GM21786 (cell line): ENCODE results near the gene OCSTAMP.
A peak's percentile ranks its signal among the peaks of the same experiment; 100 is the strongest.

Experiments
- ATAC-seq: cut with Tn5 transposase; IDR thresholded peaks from one replicate; pipeline ENCODE4 v1.9.1; 2021; ENCODE audit not compliant: unreplicated experiment

Gene OCSTAMP

DNA sequence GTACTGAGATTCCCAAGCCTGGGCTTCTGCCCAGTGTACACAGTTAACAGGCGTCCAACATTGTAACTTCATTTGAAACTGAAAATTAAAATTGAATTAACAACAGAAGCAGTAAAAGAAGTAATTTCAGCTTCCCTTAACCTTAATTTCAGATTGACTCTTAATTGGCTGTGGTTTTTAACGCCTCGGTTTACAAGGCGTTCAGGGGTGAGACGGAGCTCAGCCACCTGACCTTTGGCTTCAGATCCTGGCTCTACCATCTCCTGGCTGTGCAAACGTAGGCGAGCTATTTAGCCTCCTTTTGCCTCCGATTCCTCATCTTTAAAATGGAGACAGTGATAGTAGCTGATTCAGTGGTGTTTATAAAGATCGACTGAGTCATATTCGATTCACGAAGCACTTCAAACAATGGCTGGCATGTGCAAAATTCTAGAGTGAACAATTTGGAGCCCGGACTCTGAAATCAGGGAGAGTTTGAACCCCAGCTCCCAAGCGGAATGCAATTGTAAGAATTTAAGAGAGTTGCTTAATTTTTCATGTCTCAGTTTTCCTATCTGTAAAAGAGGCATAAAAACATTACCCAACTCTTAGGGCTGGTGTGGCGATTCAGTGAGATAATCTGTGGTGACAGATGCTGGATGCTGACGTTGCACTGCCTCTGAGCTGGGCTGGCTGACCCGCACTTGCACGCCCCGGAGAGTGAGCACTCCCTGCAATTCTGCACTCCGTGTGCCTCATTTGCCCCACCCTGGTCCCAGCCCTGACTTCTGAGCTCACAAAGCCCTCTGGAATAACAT lies 23.5 kb upstream of the OCSTAMP start:
- ATAC-seq: no peak

GRCh38 chr20:46573234-46573633 lies 22.8 kb upstream of the OCSTAMP start:
- no peak for ATAC-seq

- no peak for ATAC-seq
These were observed 22.3 kb upstream of the OCSTAMP start for GRCh38 chr20:46572790-46573189.

DNA sequence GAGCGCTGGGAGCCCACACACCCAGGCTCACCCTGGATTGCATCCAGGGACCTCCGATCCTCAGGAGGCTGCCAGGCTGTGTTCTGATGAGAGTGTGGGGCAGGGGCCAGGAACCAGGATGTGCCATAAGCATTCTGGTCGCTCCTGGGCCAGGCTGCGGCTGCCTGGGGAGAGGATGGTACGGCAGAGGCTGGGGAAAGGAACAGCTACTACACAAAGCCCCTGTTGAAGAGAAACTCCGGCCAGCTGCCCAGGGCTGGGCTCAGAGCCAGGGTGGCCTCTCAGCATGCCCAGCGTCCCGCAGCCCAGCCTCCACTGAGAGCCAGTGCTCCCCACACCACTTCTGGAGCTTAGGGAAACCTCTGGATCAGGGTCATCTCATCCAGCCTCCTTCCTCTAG lies 21.7 kb upstream of the OCSTAMP start:
- no peak for ATAC-seq

DNA sequence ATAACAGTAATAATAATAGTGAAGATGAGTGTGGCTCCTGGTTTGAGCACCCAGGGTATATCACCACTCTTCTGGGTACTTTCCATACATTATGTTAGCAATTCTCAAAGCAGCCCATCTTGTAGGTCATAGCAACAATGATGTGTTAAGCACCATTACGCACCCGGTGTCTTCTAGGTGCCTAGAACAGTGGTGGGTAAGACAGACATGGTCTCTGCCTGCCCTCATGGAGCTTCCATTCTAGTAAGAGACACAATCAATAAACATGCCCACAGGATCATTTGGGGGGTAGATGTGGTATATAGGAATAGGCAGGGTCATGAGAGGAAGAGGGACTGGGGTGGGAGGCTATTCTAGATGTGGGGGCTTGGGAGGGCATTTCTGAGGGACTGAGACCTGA lies 21.0 kb upstream of the OCSTAMP start:
- no peak for ATAC-seq

DNA sequence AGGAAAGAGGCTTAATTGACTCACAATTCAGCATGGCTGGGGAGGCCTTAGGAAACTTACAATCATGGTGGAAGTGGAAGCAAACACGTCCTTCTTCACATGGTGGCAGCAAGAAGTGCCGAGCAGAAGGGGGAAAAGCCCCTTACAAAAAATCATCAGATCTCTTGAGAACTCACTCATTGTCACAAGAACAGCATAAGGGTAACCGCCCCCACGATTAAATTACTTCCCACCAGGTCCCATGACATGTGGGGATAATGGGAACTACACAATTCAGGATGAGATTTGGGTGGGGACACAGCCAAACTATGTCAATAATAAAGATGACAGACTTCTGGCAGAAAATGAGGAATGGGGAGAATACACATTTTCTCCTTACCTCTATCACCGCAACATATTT lies 20.5 kb upstream of the OCSTAMP start:
- no peak for ATAC-seq

DNA sequence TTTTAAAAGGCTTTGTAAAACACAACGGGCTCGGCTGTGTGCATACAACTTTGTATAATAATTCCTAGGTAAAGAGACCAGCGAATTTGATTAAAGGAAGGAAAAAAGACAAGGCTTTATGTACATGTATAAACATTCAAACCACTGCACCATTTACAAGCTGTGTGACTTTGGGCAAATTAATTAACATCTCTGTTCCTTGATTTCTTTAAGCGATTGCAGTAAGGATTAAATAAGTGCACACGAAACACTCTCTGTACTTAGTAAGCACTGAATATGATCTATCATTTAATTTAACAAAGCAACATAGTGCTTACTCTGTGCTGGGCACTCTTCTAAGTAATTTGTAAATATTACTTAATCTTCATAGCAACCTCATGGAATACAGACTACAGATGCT lies 19.5 kb upstream of the OCSTAMP start:
- no peak for ATAC-seq

GRCh38 chr20:46568570-46569129 lies 18.2 kb upstream of the OCSTAMP start:
- ATAC-seq: no peak

DNA sequence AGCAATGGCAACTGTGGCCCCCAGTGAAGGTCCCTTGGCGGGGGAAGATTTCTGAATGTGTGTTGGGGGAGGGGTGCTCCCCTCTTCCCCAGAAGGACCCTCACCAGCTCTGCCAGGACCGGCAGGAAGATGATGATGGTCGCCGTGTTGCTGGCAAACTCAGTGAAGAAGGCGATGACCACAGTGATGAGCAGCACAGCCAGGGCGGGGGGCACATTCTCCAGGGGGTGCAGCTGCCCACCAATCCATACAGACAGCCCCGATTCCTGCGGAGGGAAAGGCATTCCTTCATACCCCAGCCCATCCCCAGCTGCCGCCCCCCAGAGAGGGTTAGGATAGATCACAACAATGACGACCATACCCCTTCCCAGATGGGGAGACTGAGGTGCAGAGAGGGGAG lies 15.7 kb upstream of the OCSTAMP start:
- no peak for ATAC-seq

DNA sequence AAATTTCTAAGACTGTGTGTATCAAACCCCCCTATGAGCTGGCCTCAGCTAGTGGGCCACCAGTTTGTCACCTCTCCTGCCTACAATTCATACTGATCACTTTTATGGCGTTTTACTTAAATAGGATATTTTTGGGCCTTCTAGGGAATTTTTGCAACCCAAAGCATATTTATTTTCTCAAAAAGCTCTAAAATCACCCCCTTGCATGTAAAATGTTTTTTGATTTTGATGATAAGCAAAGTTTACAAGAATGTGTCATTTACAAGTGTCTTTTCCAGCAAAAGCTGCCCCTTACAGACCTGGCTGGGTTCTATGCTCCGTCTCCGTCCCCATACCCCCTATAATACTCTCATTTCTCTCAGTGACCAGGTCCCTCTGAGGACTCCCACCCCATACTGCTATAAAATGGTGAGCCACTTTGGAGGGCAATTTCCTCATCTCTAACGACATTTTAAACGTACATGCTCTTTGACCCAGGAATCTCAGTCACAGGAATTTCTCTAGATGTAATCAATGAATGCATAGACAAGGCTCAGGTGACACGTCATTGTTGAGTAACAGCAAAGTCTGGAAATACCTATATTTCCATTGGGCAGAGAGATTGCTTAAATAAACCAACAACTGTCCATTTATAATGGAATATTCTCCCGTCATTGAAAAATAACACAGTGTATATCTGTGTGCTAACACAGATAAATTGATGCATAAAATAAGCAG lies 13.9 kb upstream of the OCSTAMP start:
- no peak for ATAC-seq

- no peak for ATAC-seq
These were observed 13.4 kb upstream of the OCSTAMP start for GRCh38 chr20:46563860-46564221.

- no peak for ATAC-seq
These were observed 12.9 kb upstream of the OCSTAMP start for GRCh38 chr20:46563170-46563859.

DNA sequence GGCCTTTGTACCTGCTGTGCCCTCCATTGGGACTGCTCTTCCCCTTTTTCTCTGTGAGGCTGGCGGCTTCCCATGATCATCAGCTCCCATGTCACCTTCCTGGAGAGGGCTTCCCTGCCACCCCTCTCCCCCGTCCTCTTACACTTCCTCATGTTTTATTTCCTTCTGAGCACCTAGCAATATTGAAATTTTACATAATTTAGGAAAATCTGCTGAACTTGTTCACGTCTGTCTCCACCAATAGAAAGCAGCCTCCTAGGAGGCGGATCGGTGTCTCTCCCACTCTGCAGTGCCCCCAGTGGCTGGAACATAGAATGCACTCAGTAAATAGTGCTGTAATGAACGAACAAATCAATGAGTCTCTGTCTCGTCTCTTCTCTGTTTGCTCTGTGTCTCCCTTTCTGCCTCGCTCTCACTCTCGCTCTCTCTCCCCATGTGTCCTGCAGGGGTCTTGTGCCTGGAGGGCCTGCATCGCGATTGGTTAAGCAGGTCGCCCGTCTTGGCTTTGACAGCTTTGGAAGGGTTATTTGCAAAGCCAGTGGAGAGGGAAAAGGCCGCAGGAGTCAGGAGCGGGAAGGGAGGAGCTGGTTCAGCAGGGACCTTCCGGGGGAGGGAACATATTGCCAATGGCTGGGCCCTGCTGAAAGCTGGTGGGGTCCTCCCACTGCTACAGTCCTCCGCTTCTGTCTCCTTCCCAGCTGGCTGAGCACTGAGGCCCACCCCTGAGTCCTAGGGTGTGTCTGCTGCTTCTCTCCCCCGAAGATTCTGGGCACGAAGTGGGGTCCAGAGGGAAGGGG lies 12.1 kb upstream of the OCSTAMP start:
- peak; percentile 60 for ATAC-seq

- no peak for ATAC-seq
These were observed 11.5 kb upstream of the OCSTAMP start for GRCh38 chr20:46562009-46562372.

DNA sequence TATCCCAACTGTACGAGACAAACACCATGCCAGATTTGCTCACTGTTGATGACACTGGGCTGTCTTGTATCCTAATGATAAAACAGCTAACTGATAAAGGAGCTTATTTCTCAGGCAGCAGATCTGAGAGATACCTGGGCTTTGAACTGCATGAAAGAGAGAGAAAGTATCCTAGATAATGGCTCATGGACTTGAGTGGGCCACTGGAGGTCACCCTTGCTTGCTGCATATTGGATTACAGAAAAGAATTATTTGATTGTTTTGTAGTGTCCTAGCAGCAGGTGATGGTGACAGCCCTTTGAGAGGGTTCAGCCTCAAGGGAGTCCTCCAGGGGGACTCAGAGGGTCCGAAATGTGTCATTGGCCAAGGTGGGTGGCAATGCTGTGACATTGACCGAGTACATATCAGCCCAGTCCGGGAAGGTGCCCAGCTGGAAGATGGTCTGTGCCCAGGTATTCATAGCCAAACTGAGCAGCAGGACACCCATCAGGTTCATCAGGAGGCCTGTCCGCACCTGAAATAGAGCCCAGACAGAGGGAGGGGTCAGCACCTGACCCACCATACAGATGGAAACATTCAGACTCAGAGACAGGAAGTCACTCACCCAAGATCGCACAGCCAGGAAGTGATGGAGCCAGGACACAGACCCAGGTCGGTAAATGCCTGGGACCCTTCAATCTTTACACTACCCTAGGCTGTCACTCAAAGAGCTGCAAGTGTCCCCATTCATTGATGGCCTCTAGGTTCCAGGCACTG lies 9.4 kb upstream of the OCSTAMP start:
- ATAC-seq: no peak

DNA sequence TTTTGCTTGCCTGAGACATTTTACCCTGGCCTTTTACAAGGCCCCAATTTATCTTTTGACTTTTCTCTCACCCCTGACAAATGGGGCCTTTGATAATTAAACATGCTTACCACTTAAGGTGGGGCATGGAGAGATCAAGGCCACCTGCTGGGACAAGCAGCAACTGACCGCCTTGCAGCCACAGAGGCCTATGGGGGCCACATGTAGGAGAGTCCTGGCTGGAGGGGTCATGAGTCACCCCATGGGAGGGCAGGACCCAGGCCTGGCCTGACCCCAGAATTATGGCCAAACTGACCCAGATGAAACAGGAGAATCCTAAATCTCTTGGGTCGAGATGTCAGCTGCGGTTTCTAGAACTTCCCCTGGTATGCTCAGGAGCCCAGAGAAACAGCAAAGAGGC lies 8.5 kb upstream of the OCSTAMP start:
- ATAC-seq: no peak

GRCh38 chr20:46558511-46558959 lies 8.1 kb upstream of the OCSTAMP start:
- ATAC-seq: no peak

DNA sequence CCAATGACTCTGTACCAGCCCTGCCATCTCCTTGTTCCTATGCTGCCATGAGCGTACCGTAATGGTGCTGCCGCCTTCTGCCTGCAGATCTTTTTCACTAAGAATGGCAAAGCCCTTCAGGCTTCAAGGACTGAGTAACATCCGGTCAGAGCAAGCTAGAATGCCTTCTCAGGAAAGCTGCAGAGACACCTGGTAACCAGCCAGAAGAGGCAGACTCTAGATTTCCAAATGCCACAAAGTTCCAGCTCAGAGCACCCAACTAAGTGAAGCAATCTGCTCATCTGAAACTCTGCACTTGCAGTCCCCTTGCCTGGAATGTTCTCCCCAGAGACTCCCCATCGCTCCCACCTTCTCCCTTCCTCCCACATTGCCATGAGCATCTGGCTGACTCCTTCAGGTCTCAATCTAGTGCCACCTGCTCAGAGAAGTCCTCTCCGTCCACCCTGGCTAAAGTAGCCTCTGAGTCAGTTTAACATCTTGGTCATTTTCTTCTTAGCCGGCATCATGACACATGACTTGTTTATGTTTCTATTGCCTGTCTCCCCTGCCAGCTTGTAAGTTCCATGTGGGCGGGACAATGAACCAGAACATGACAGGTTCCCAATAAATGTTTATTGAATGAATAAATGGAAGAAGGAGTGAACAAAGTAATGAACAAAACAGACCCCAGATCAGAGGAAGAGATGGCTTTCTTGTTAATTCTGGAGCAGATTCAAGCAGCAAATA lies 6.9 kb upstream of the OCSTAMP start:
- no peak for ATAC-seq

DNA sequence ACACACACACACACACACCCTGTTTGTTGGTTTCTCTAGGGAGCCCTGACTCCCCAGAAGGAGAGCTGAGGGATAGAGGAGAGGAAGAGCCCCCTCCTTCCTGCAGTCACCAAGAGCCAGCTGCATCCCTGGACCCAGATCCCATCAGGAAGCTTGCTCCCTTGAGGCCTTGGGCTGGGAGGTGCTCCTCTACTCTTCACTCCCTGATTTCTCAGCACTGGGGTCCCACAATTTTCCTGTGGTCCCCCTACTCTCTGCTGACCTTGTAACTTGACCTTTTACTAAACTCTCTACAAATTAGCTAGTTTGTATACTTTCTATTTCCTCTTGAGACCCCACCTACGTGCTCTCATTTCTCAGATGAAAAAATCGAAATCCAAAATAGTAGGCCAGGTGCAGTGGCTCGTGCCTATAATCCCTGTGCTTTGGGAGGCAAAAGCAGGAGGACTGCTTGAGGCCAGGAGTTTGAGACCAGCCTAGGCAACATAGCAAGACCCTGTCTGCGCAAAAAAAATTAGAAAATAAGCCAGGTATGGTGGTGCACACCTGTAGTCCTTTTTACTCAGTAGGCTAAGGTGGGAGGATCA lies 5.0 kb upstream of the OCSTAMP start:
- ATAC-seq: no peak
